Naive B cell (primary cell): Measurements from ENCODE around the gene C5AR1. TPM values are rescaled to one million over a fixed set of nuclear protein-coding genes. Genes with fewer than 3 reads are reported as not detected.

Experiments used
- ATAC-seq, 2 donors: fragments of 150-1000 bp; cut with Tn5 transposase; 2 replicates each; pipeline ENCODE4 v1.10.0; 2021; ENCODE audit warnings: low read depth in 2 of 2, mild to moderate bottlenecking in 2 of 2, moderate library complexity in 2 of 2
- DNase-seq: peaks from one replicate; pipeline ENCODE4 v3.0.0; 2022
- H3K27ac Mint-ChIP-seq, 6 donors: one replicate each; pipeline ENCODE4 v1.8.0; 2020 to 2022; ENCODE audit warnings: mild to moderate bottlenecking in 6 of 6, mixed read lengths in 6 of 6, moderate library complexity in 5 of 6, inconsistent platforms in 2 of 6
- H3K27me3 Mint-ChIP-seq, 3 donors: one replicate each; pipeline ENCODE4 v1.8.0; 2021 to 2022; ENCODE audit warnings: mixed read lengths in 3 of 3, mild to moderate bottlenecking in 1 of 3
- H3K36me3 Mint-ChIP-seq, 2 donors: one replicate each; pipeline ENCODE4 v1.8.0; 2020 to 2022; ENCODE audit warnings: mixed read lengths in 2 of 2, inconsistent platforms in 1 of 2, mild to moderate bottlenecking in 1 of 2
- H3K4me1 Mint-ChIP-seq, 3 donors: one replicate each; pipeline ENCODE4 v1.8.0; 2020 to 2022; ENCODE audit warnings: mixed read lengths in 3 of 3, inconsistent platforms in 1 of 3, mild to moderate bottlenecking in 1 of 3, moderate library complexity in 1 of 3
- H3K4me3 Mint-ChIP-seq, 8 donors: one replicate each; pipeline ENCODE4 v1.8.0; 2020 to 2022; ENCODE audit warnings: mild to moderate bottlenecking in 8 of 8, mixed read lengths in 8 of 8, moderate library complexity in 8 of 8, inconsistent platforms in 2 of 8
- H3K9me3 Mint-ChIP-seq, 7 donors: one replicate each; pipeline ENCODE4 v1.8.0; 2020 to 2022; ENCODE audit warnings: mixed read lengths in 7 of 7, mild to moderate bottlenecking in 5 of 7, inconsistent platforms in 2 of 7, moderate library complexity in 1 of 7
- polyA plus RNA-seq, 6 donors: library from polyadenylated mRNA; unstranded; fragments of 300-500 nt; fragmentation: Illumina TruSeq; gene quantifications; one replicate each; pipeline ENCODE4 v1.2.3, GENCODE V29; 2021; ENCODE audit warnings: low read depth in 6 of 6

Gene C5AR1
- polyA plus RNA-seq, 6 donors from 2014 or later, result 0.16 to 0.95 (median 0.21) TPM; not detected in 1

GRCh38 chr19:47305309-47305751 is 4.3 kb upstream of the C5AR1 start:
- Mint-ChIP-seq H3K4me1 (peaks cover 13 to 17% (median 17%) of the 10 kb centered on the region in 3 donors), H3K27me3 (peaks cover 6 to 53% (median 48%) of the 10 kb centered on the region in 3 donors), H3K27ac (peak overlapping the region in 3 of 6 donors; percentile 25 to 76 (median 66)), H3K36me3 (no peaks in the 10 kb centered on the region), H3K9me3 (no peaks in the 10 kb centered on the region), H3K4me3 (no peak overlapping the region)
- ATAC-seq (peak; percentile 68 to 85), DNase-seq (peak; percentile 42)

- Mint-ChIP-seq H3K4me3 (no peak overlapping the region), H3K9me3 (no peaks in the 10 kb centered on the region), H3K36me3 (no peaks in the 10 kb centered on the region), H3K27me3 (peaks cover 10 to 59% (median 48%) of the 10 kb centered on the region in 3 donors), H3K4me1 (peaks cover 8 to 13% (median 12%) of the 10 kb centered on the region in 3 donors), H3K27ac (peak overlapping the region in 2 of 6 donors; percentile 24 to 26)
- DNase-seq, result no peak
- ATAC-seq, result no peak
Observed at GRCh38 chr19:47306303-47306702, 3.4 kb upstream of the C5AR1 start.

- no peak overlapping the region for H3K4me3 Mint-ChIP-seq
- no peak for DNase-seq
- no peak for ATAC-seq
Observed at GRCh38 chr19:47309038-47309437, 623 bp upstream of the C5AR1 start.

GRCh38 chr19:47310323-47310722 is 662 bp downstream of the C5AR1 start:
- ATAC-seq (no peak), DNase-seq (no peak)
- H3K4me1 Mint-ChIP-seq, result peaks cover 2 to 3% (median 2%) of the 10 kb centered on the region in 3 donors
- H3K4me3 Mint-ChIP-seq, result peak overlapping the region in 1 of 8 donors; percentile 67
- peaks cover 22 to 62% (median 45%) of the 10 kb centered on the region in 3 donors for H3K27me3 Mint-ChIP-seq
- peaks cover 0 to 5% (median 2%) of the 10 kb centered on the region in 7 donors for H3K9me3 Mint-ChIP-seq
- no peaks in the 10 kb centered on the region for H3K36me3 Mint-ChIP-seq
- peak overlapping the region in 1 of 6 donors; percentile 42 for H3K27ac Mint-ChIP-seq

More at GRCh38 chr19:47309038-47309437, 623 bp upstream of the C5AR1 start:
- Mint-ChIP-seq H3K27ac (peak overlapping the region in 1 of 6 donors; percentile 10), H3K36me3 (no peaks in the 10 kb centered on the region), H3K27me3 (peaks cover 24 to 59% (median 48%) of the 10 kb centered on the region in 3 donors), H3K4me1 (peaks cover 5 to 6% (median 6%) of the 10 kb centered on the region in 3 donors), H3K9me3 (peaks cover 0 to 3% (median 0%) of the 10 kb centered on the region in 7 donors)

GRCh38 chr19:47310819-47311218 is 1.2 kb downstream of the C5AR1 start:
- H3K27me3 Mint-ChIP-seq, result peaks cover 20 to 62% (median 42%) of the 10 kb centered on the region in 3 donors
- no peaks in the 10 kb centered on the region for H3K36me3 Mint-ChIP-seq
- ATAC-seq (no peak), DNase-seq (no peak)
- no peak overlapping the region for H3K4me3 Mint-ChIP-seq
- H3K9me3 Mint-ChIP-seq, result peaks cover 0 to 5% (median 2%) of the 10 kb centered on the region in 7 donors
- H3K4me1 Mint-ChIP-seq, result no peaks in the 10 kb centered on the region
- H3K27ac Mint-ChIP-seq, result peak overlapping the region in 2 of 6 donors; percentile 42 to 84

GRCh38 chr19:47312366-47313006 is 2.8 kb downstream of the C5AR1 start:
- peaks cover 25 to 60% (median 37%) of the 10 kb centered on the region in 3 donors for H3K27me3 Mint-ChIP-seq
- ATAC-seq, result no peak
- H3K9me3 Mint-ChIP-seq, result peaks cover 0 to 11% (median 2%) of the 10 kb centered on the region in 7 donors
- no peak overlapping the region for H3K4me3 Mint-ChIP-seq
- no peak overlapping the region for H3K27ac Mint-ChIP-seq
- no peaks in the 10 kb centered on the region for H3K36me3 Mint-ChIP-seq
- no peaks in the 10 kb centered on the region for H3K4me1 Mint-ChIP-seq
- DNase-seq, result no peak

GRCh38 chr19:47313754-47314295 is 4.2 kb downstream of the C5AR1 start:
- Mint-ChIP-seq H3K27me3 (peaks cover 25 to 51% (median 34%) of the 10 kb centered on the region in 3 donors), H3K27ac (peak overlapping the region in 1 of 6 donors; percentile 38), H3K4me1 (no peaks in the 10 kb centered on the region), H3K36me3 (no peaks in the 10 kb centered on the region), H3K9me3 (peaks cover 0 to 11% (median 2%) of the 10 kb centered on the region in 7 donors), H3K4me3 (no peak overlapping the region)
- no peak for ATAC-seq
- DNase-seq, result no peak

GRCh38 chr19:47315125-47315821 is 5.6 kb downstream of the C5AR1 start:
- H3K36me3 Mint-ChIP-seq, result no peaks in the 10 kb centered on the region
- H3K27ac Mint-ChIP-seq, result peak overlapping the region in 2 of 6 donors; percentile 32 to 72
- ATAC-seq, result no peak
- peaks cover 25 to 44% (median 34%) of the 10 kb centered on the region in 3 donors for H3K27me3 Mint-ChIP-seq
- peak overlapping the region in 1 of 8 donors; percentile 69 for H3K4me3 Mint-ChIP-seq
- H3K9me3 Mint-ChIP-seq, result peaks cover 0 to 11% (median 2%) of the 10 kb centered on the region in 7 donors
- no peak for DNase-seq
- H3K4me1 Mint-ChIP-seq, result no peaks in the 10 kb centered on the region

GRCh38 chr19:47316513-47316912 is 6.9 kb downstream of the C5AR1 start:
- H3K4me1 Mint-ChIP-seq, result no peaks in the 10 kb centered on the region
- no peak for ATAC-seq
- peaks cover 0 to 11% (median 2%) of the 10 kb centered on the region in 7 donors for H3K9me3 Mint-ChIP-seq
- DNase-seq, result no peak
- no peak overlapping the region for H3K4me3 Mint-ChIP-seq
- H3K27me3 Mint-ChIP-seq, result peaks cover 27 to 46% (median 33%) of the 10 kb centered on the region in 3 donors
- H3K36me3 Mint-ChIP-seq, result no peaks in the 10 kb centered on the region
- no peak overlapping the region for H3K27ac Mint-ChIP-seq

GRCh38 chr19:47319923-47320871 is 10.5 kb downstream of the C5AR1 start:
- Mint-ChIP-seq H3K36me3 (no peaks in the 10 kb centered on the region), H3K9me3 (peaks cover 0 to 9% (median 0%) of the 10 kb centered on the region in 7 donors), H3K27ac (peak overlapping the region in 1 of 6 donors; percentile 52), H3K4me3 (no peak overlapping the region), H3K27me3 (peaks cover 23 to 55% (median 50%) of the 10 kb centered on the region in 3 donors), H3K4me1 (peaks cover 0 to 5% (median 0%) of the 10 kb centered on the region in 3 donors)
- DNase-seq (no peak), ATAC-seq (no peak)

- Mint-ChIP-seq H3K4me1 (peaks cover 0 to 5% (median 0%) of the 10 kb centered on the region in 3 donors), H3K4me3 (no peak overlapping the region), H3K27ac (peak overlapping the region in 1 of 6 donors; percentile 65), H3K36me3 (no peaks in the 10 kb centered on the region), H3K27me3 (peaks cover 22 to 47% (median 41%) of the 10 kb centered on the region in 3 donors), H3K9me3 (no peaks in the 10 kb centered on the region)
- DNase-seq (no peak), ATAC-seq (no peak)
Observed at GRCh38 chr19:47321630-47322029, 12.0 kb downstream of the C5AR1 start.

GRCh38 chr19:47322058-47322457 is 12.4 kb downstream of the C5AR1 start:
- Mint-ChIP-seq H3K4me1 (peaks cover 0 to 5% (median 0%) of the 10 kb centered on the region in 3 donors), H3K27ac (no peak overlapping the region), H3K27me3 (peaks cover 22 to 49% (median 41%) of the 10 kb centered on the region in 3 donors), H3K9me3 (no peaks in the 10 kb centered on the region), H3K4me3 (no peak overlapping the region), H3K36me3 (no peaks in the 10 kb centered on the region)
- DNase-seq (no peak), ATAC-seq (no peak)
